A549 (cell line): Measurements from ENCODE around the gene SPINK7. TPM values are rescaled to one million over a fixed set of nuclear protein-coding genes. Genes with fewer than 3 reads are reported as not detected.
"Not testable (repeated sequence)": the region's sequence is repeated elsewhere in the genome, so short reads cannot be mapped to it uniquely, and the experiment has no call there.

Source experiments
- ATAC-seq, 2 experiments: fragments of 200-7000 bp in 1 of 2; fragments of >200 bp in 1 of 2; cut with Nextera tagmentation in 1 of 2; cut with Tn5 transposase in 1 of 2; 3 replicates each; pipeline versions ENCODE4 v1.8.0 to v1.9.1; 2018 to 2020; ENCODE audit warnings: mild to moderate bottlenecking in 1 of 2, moderate library complexity in 1 of 2
- CTCF ChIA-PET: fragments of 300-600 bp; sonication (Branson Sonifier 250); formaldehyde crosslinking; extraction: SDS; loops from one replicate; lab custom pipeline; 2021; ENCODE audit warnings: antibody characterized with exemption, inconsistent platforms; lab: Yijun Ruan, JAX
- POLR2A ChIA-PET: fragments of 350-600 bp; formaldehyde crosslinking; extraction: SDS; loops from one replicate; lab custom pipeline; 2021; ENCODE audit warnings: antibody characterized with exemption, inconsistent platforms; lab: Yijun Ruan, JAX
- DNase-seq, 2 experiments: peaks; one replicate each; pipeline versions ENCODE4 v3.0.0 to v3.0.0-alpha.2; 2011 to 2016; ENCODE audit warnings: low read depth in 1 of 2, low spot score in 1 of 2
- FAIRE-seq: peaks from 2 replicates; lab custom pipeline; 2011; peaks lifted over from hg19 to GRCh38; lab: Jason Lieb, UNC
- H3K27ac ChIP-seq, 2 experiments: fragments of >200 bp; sonication (Bioruptor Twin); formaldehyde crosslinking; 3 replicates each; pipeline ENCODE4 v1.5.1; 2016 to 2017
- H3K4me1 ChIP-seq: fragments of >200 bp; sonication (Bioruptor Twin); formaldehyde crosslinking; 3 replicates; pipeline ENCODE4 v1.6.1; 2016
- H3K4me2 ChIP-seq: fragments of >200 bp; sonication (Bioruptor Twin); formaldehyde crosslinking; 3 replicates; pipeline ENCODE4 v1.6.1; 2016
- H3K4me3 ChIP-seq: fragments of >200 bp; sonication (Bioruptor Twin); formaldehyde crosslinking; 3 replicates; pipeline ENCODE4 v1.5.1; 2016
- H3K9me3 ChIP-seq: fragments of >200 bp; sonication (Bioruptor Twin); formaldehyde crosslinking; 3 replicates; pipeline ENCODE4 v1.6.1; 2016
- BHLHE40 ChIP-seq: IDR thresholded peaks from 2 replicates; pipeline ENCODE4 v1.6.1; 2012; ENCODE audit warnings: low read depth, low read length, inconsistent platforms
- CBX8 ChIP-seq: fragments of 200-600 bp; sonication (generic); IDR thresholded peaks from 2 replicates; pipeline ENCODE4 v1.6.1; 2016
- CEBPB ChIP-seq, 2 experiments: fragments of >200 bp in 1 of 2; sonication (Bioruptor Twin) in 1 of 2; formaldehyde crosslinking in 1 of 2; IDR thresholded peaks; 2 replicates each; pipeline ENCODE4 v1.6.1; 2012 to 2016
- CTCF ChIP-seq: fragments of >200 bp; sonication (Bioruptor Twin); formaldehyde crosslinking; IDR thresholded peaks from 3 replicates; pipeline ENCODE4 v1.5.1; 2016
- EHMT2 ChIP-seq: fragments of 200-600 bp; sonication (generic); IDR thresholded peaks from 2 replicates; pipeline ENCODE4 v1.6.1; 2016; ENCODE audit warnings: antibody characterized with exemption, low read depth, mild to moderate bottlenecking, moderate library complexity
- EP300 ChIP-seq, 2 experiments: fragments of >200 bp; sonication (Bioruptor Twin); formaldehyde crosslinking; IDR thresholded peaks; 2 replicates in 1 of 2; 3 replicates in 1 of 2; pipeline ENCODE4 v1.6.1; 2016 to 2017
- FOSB ChIP-seq: fragments of 250-450 bp; sonication (Bioruptor Pico); IDR thresholded peaks from 2 replicates; pipeline ENCODE4 v1.5.0; 2020; ENCODE audit warnings: mild to moderate bottlenecking, moderate library complexity
- FOXS1 ChIP-seq: fragments of 250-450 bp; sonication (Bioruptor Pico); IDR thresholded peaks from 2 replicates; pipeline ENCODE4 v1.5.0; 2020; ENCODE audit warnings: mild to moderate bottlenecking, moderate library complexity
- HES2 ChIP-seq: fragments of >200 bp; sonication (Bioruptor Twin); formaldehyde crosslinking; IDR thresholded peaks from 2 replicates; pipeline ENCODE4 v1.6.1; 2016
- HEYL ChIP-seq: fragments of 250-450 bp; sonication (Bioruptor Pico); IDR thresholded peaks from 2 replicates; pipeline ENCODE4 v1.8.0; 2021; ENCODE audit warnings: mild to moderate bottlenecking, moderate library complexity
- HOXA7 ChIP-seq: fragments of 250-450 bp; sonication (Bioruptor Pico); IDR thresholded peaks from 2 replicates; pipeline ENCODE4 v1.5.0; 2020; ENCODE audit warnings: mild to moderate bottlenecking, moderate library complexity
- JUN ChIP-seq, 2 experiments: fragments of >200 bp; sonication (Bioruptor Twin); formaldehyde crosslinking; IDR thresholded peaks; 2 replicates in 1 of 2; 3 replicates in 1 of 2; pipeline ENCODE4 v1.6.1; 2016 to 2017
- KDM1A ChIP-seq: fragments of 200-600 bp; sonication (generic); IDR thresholded peaks from 2 replicates; pipeline ENCODE4 v1.6.1; 2016; ENCODE audit warnings: low read depth, mild to moderate bottlenecking
- KDM5A ChIP-seq: fragments of 200-600 bp; sonication (generic); IDR thresholded peaks from 2 replicates; pipeline ENCODE4 v1.6.1; 2016; ENCODE audit warnings: antibody characterized with exemption, mild to moderate bottlenecking
- MAX ChIP-seq: IDR thresholded peaks from 2 replicates; pipeline ENCODE4 v1.6.1; 2012
- NFE2L2 ChIP-seq: fragments of 150-350 bp; conservative IDR thresholded peaks from 2 replicates; pipeline ENCODE4 v1.6.1; 2014; ENCODE audit warnings: low read length
- NPAS2 ChIP-seq: fragments of 250-450 bp; sonication (Bioruptor Pico); IDR thresholded peaks from 2 replicates; pipeline ENCODE4 v1.8.0; 2022; ENCODE audit warnings: mild to moderate bottlenecking, moderate library complexity, borderline replicate concordance
- NR3C1 ChIP-seq: fragments of >200 bp; sonication (Bioruptor Twin); formaldehyde crosslinking; IDR thresholded peaks from 3 replicates; pipeline ENCODE4 v1.6.1; 2017
- PBX3 ChIP-seq: IDR thresholded peaks from 2 replicates; pipeline ENCODE4 v1.6.1; 2012
- PHF8 ChIP-seq: fragments of 200-600 bp; sonication (generic); IDR thresholded peaks from 2 replicates; pipeline ENCODE4 v1.6.1; 2016; ENCODE audit warnings: low read depth, mild to moderate bottlenecking, antibody characterized with exemption, moderate library complexity, borderline replicate concordance
- RAD21 ChIP-seq, 2 experiments: fragments of >200 bp in 1 of 2; sonication (Bioruptor Twin) in 1 of 2; formaldehyde crosslinking in 1 of 2; IDR thresholded peaks in 1 of 2; conservative IDR thresholded peaks in 1 of 2; 2 replicates in 1 of 2; 3 replicates in 1 of 2; pipeline ENCODE4 v1.6.1; 2012 to 2018; ENCODE audit warnings: inconsistent platforms in 1 of 2
- RCOR1 ChIP-seq: fragments of 150-350 bp; IDR thresholded peaks from 2 replicates; pipeline ENCODE4 v1.6.1; 2014; ENCODE audit warnings: antibody characterized with exemption, low read length, low read depth
- SMC3 ChIP-seq: fragments of >200 bp; sonication (Bioruptor Twin); formaldehyde crosslinking; IDR thresholded peaks from 3 replicates; pipeline ENCODE4 v1.6.1; 2018; ENCODE audit warnings: inconsistent platforms
- USF2 ChIP-seq: fragments of 450-650 bp; IDR thresholded peaks from 2 replicates; pipeline ENCODE4 v1.6.1; 2014; ENCODE audit warnings: antibody characterized with exemption
- ZC3H11A ChIP-seq: fragments of 450-650 bp; IDR thresholded peaks from 2 replicates; pipeline ENCODE4 v1.6.1; 2014; ENCODE audit warnings: antibody characterized with exemption, mild to moderate bottlenecking
- WGBS: methylation state at CpG from one replicate; pipeline ENCODE4 v1.1.6; 2017; ENCODE audit errors: missing lambda C conversion rate; 5-methylcytosine and 5-hydroxymethylcytosine counted together
- polyA plus RNA-seq, 4 experiments: library from polyadenylated mRNA; depleted of rRNA in 3 of 4; stranded (reverse); fragments of >200 nt; fragmentation: RNase III in 1 of 4; extraction: RNeasy Plus Mini Kit Qiagen cat#74134 plus additional on column Dnase treatment in 1 of 4; gene quantifications; 2 replicates in 3 of 4; 3 replicates in 1 of 4; pipeline ENCODE4 v1.2.3, GENCODE V29; 2011 to 2017

Gene SPINK7
- polyA plus RNA-seq, 2 of the 4 experiments (the other 2 are of a cell fraction) = not detected

GRCh38 chr5:148314731-148315130 is 2.5 kb downstream of the SPINK7 start:
- no peak for FAIRE-seq
- Histone ChIP-seq H3K9me3 (no peaks in the 10 kb centered on the region), H3K4me2 (no peak overlapping the region), H3K4me3 (no peak overlapping the region), H3K27ac (no peak overlapping the region), H3K4me1 (no peaks in the 10 kb centered on the region)
- TF ChIP-seq FOSB (CRISPR knock-in tag) (no peak), MAX (no peak), USF2 (no peak), NFE2L2 (no peak), HEYL (CRISPR knock-in tag) (no peak), PHF8 (no peak), HOXA7 (no peak), PBX3 (no peak), FOXS1 (CRISPR knock-in tag) (no peak), EP300 (IDR thresholded peaks at IDR 0.05) (no peak), KDM5A (no peak), RAD21 (conservative IDR thresholded peaks at IDR 0.05 in 1 of 2, IDR thresholded peaks at IDR 0.05 in 1 of 2) (no peak), ZC3H11A (no peak), JUN (IDR thresholded peaks at IDR 0.05) (no peak), RCOR1 (no peak), KDM1A (no peak)
- 22% methylated on average over 4 of the region's 4 CpGs for WGBS
- no peak for DNase-seq
- ChIA-PET CTCF (interaction anchor here (0.9 to 1.1 kb wide), 2 partner anchors 24 to 416 kb away, joined by 3 read pairs; no protein-coding TSS in a partner anchor), POLR2A (no interaction called here)
- ATAC-seq = no peak

GRCh38 chr5:148320011-148320963 is 8.1 kb downstream of the SPINK7 start:
- POLR2A ChIA-PET, DNase-seq, H3K4me1 ChIP-seq, H3K27ac ChIP-seq, FAIRE-seq, H3K9me3 ChIP-seq, ATAC-seq, CTCF ChIA-PET: not testable (repeated sequence)
- whole genome bisulfite sequencing = 12% methylated on average over 26 of the region's 42 CpGs
- Histone ChIP-seq H3K4me3 (peak overlapping the region; percentile 30; the same call in 1 of the 3 replicates), H3K4me2 (peak overlapping the region; percentile 44; the same call in 2 of the 3 replicates)

- no peaks in the 10 kb centered on the region for H3K9me3 ChIP-seq
- no peak for FAIRE-seq
- TF ChIP-seq KDM1A = no peak
- no peak overlapping the region for H3K4me2 ChIP-seq
- 15% methylated on average over 4 of the region's 4 CpGs for WGBS
- no peak overlapping the region for H3K27ac ChIP-seq
- no peak overlapping the region for H3K4me3 ChIP-seq
- no peak for ATAC-seq
- POLR2A ChIA-PET = no interaction called here
- H3K4me1 ChIP-seq = no peaks in the 10 kb centered on the region
- no peak for DNase-seq
- CTCF ChIA-PET = no interaction called here
These were observed 21.1 kb downstream of the SPINK7 start for GRCh38 chr5:148333262-148333849.

GRCh38 chr5:148335259-148335658 is 23.0 kb downstream of the SPINK7 start, which contains the start of gene SPINK9:
Gene SPINK9, plus strand, starts transcription at chr5:148335559. Its CDS starts 55 bp downstream, at chr5:148335614.
- POLR2A ChIA-PET = no interaction called here
- no peak for DNase-seq
- CTCF ChIA-PET = interaction anchor here (0.6 to 1.2 kb wide), 2 partner anchors 29 to 33 kb away, joined by 3 read pairs; no protein-coding TSS in a partner anchor
- no peaks in the 10 kb centered on the region for H3K4me1 ChIP-seq
- H3K4me3 ChIP-seq = no peak within 1 kb of the TSS
- FAIRE-seq = no peak
- no peaks in the 10 kb centered on the region for H3K9me3 ChIP-seq
- 12% methylated on average over 3 of the region's 3 CpGs for WGBS
- H3K27ac ChIP-seq = no peak within 1 kb of the TSS
- ATAC-seq = no peak
- H3K4me2 ChIP-seq = no peak within 1 kb of the TSS
- no peak for TF ChIP-seq EP300 (IDR thresholded peaks at IDR 0.05)
- no peak for TF ChIP-seq BHLHE40
- no peak for TF ChIP-seq NPAS2 (CRISPR knock-in tag)
- TF ChIP-seq CTCF = no peak
- TF ChIP-seq SMC3 = no peak
- TF ChIP-seq EHMT2 = no peak
- TF ChIP-seq NR3C1 = no peak
- no peak for TF ChIP-seq CEBPB (IDR thresholded peaks at IDR 0.05)
- no peak for TF ChIP-seq HES2
- TF ChIP-seq KDM1A = no peak
- no peak for TF ChIP-seq PHF8
- no peak for TF ChIP-seq CBX8
- no peak for TF ChIP-seq KDM5A
